GM12874 (cell line): ENCODE measurements around the gene NRCAM.

ENCODE experiments used
- TF ChIP-seq, protein P1 (sequence below): IDR thresholded peaks from 2 replicates; pipeline ENCODE4 v1.5.1; 2011; ENCODE audit warnings: low read depth, mild to moderate bottlenecking, control low read depth, low read length, moderate library complexity; ENCODE audit not compliant: insufficient read depth

The NRCAM gene

DNA sequence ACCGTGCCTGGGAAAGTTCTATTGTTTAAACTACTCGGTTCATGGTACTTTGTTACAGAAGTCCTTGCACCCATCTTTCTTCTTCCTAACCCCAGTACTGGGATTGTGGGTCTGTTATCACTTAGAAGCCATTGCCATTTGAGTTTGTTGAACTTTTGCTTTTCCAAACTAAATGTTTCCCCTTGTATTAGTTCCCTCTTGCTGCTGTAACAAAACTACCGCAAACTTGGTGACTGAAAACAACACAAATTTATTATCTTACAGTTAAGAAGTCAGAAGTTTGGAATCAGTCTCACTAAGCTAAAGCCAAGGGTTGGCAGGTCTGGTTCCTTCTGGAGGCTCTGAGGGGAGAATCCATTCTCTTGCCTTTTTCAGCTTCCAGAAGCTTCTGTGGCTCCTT is 319.2 kb downstream of the NRCAM start:
- TF ChIP-seq, protein P1, sequence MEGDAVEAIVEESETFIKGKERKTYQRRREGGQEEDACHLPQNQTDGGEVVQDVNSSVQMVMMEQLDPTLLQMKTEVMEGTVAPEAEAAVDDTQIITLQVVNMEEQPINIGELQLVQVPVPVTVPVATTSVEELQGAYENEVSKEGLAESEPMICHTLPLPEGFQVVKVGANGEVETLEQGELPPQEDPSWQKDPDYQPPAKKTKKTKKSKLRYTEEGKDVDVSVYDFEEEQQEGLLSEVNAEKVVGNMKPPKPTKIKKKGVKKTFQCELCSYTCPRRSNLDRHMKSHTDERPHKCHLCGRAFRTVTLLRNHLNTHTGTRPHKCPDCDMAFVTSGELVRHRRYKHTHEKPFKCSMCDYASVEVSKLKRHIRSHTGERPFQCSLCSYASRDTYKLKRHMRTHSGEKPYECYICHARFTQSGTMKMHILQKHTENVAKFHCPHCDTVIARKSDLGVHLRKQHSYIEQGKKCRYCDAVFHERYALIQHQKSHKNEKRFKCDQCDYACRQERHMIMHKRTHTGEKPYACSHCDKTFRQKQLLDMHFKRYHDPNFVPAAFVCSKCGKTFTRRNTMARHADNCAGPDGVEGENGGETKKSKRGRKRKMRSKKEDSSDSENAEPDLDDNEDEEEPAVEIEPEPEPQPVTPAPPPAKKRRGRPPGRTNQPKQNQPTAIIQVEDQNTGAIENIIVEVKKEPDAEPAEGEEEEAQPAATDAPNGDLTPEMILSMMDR: no peak

DNA sequence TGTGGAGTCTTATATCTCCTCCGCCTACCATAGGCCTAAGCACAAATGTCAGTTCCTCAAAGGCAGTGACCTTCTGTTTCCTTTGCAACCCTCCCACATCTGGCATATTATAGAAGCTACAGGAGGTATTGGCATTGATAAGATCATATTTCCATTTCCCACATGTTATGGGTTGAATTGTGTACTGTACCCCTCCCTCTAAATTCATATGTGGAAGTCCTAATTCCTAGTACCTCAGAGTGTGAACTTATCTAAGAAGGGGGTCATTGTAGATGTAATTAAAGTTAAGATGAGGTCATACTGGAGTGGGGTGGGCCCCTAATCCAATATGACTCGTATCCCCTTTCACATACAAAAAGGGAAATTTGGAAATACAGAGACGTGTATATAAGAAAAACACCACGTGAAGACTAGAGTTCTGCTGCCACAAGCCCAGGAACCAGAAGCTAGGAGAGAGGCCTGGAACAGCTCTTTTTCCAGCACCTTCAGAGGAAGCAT is 320.0 kb downstream of the NRCAM start:
- TF ChIP-seq, protein P1: no peak

DNA sequence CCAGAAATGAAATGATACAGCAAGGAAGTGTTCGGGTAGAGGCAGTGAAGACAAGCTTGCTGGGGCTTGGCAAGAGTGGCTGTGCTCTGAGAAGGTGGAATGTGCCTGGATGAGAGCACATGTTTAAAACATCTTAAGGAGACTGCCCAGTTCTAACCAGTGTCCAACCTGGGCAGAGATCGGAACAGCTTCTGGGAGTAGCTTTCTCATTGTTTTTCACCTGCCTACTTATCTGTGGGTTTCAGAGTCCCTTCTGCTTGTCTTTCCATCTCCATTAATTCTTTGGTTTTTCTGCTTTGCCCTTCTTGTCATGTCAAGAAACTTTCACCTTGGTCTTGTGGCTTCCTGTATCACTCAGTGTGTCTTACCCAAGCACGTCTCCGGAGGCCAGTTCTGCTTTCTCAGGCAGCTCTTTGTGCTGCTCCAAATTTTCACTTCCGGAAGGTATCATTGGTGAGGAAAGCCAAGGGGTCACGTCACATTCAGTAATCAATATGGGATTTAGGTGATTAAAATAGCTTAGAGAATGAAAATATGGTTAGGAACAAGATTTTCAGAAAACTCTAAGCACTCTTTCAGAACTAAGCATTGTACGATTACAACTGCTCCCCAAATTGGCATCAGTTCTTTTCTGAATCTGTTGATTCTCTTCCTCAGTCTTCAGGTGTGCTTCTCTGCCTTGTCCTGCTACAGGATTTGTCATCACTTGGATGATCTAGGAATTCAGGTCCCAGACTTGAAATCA is 320.6 kb downstream of the NRCAM start:
- TF ChIP-seq, protein P1: no peak

DNA sequence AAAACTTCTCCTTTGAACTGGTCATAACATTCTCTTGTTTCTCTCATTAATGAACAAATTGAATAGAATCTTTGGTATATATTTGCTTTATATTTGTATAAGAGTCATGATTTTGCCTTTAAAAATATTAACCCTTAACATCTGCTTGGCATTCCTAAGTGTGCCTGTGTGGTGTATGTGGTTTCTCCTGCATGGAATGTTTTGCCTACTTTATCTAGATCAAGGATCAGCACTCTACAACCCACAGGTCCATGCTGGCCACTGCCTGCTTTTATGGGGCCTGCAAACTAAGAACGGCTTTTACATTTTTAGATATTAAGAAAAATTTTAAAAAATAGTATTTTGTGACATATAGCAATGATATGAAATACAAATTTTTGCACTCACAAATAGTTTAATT is 321.8 kb downstream of the NRCAM start:
- TF ChIP-seq, protein P1: no peak

DNA sequence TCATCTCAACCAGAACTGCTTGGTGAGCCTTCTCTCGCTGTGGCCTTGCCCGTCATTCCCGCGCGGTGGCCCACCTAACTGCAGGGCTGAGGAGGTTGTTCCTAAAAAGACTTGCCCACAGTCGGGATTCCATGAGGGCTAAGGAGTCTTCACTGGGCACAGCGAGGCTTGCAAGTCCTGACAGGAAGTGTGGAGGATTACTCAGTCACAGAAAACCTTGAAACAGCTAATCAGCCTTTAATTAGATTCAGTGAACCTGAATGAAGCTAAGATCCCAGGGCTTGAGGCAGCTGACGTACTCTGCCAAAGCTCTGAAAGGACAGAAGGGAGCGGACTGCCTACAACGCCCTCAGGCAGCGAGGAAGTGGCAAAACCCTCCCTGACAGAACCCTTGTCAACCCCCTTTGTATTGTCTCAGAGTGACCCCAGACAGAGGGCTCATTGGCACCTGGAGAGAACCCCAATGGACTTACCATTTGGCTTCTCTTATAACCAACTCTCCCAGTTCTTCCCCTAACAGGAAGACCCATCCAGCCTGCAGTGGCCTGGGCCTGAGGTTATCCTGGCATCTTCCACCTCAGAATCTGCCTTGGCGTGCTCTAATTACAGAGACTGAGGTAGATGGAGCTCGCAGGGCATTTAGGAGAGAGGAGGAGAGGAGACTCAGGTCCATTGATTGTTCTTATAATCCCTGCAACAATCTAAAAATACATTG is 323.5 kb downstream of the NRCAM start:
- TF ChIP-seq, protein P1: no peak

DNA sequence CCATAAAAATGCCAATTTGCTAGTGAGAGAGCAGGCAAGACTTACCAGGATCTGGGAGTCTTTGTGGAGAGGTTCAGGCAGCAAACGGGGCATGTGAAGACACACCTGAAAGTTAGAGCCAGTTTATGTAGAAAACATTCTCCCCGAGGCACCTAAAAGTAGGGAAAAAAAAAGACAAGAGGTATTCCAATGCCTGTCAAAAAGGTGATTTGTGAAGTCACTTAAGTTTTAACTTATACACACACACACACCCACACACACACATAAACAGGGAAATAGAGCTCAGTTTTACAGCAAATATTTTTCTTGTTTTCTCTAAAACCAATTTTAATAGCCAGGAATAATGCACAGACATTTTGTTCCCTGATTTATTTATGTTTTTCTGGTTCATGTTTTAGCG is 326.0 kb downstream of the NRCAM start, which contains the start of gene LAMB4:
Gene LAMB4, minus strand, starts transcription at position 101 of the 400 bp plus-strand sequence. CDS start 7,197 bp downstream, outside the sequence.
- TF ChIP-seq, protein P1: no peak
